Endothelial cell of umbilical vein (primary cell): ENCODE data around the gene OGDH. TPM values are rescaled to one million over a fixed set of nuclear protein-coding genes. Genes with fewer than 3 reads are reported as not detected.

Experiments
- BruUV-seq: library from RNA; stranded (reverse); fragments of 400-500 nt; replicated peaks from 2 replicates; lab custom pipeline; 2021; lab: Mats Ljungman, UMichigan
- CTCF ChIA-PET: fragments of 300-600, 350-600 bp; sonication (Branson Sonifier 250); formaldehyde crosslinking; loops from one replicate; lab custom pipeline; 2021; ENCODE audit warnings: antibody characterized with exemption, inconsistent platforms; lab: Charles Lee
- POLR2A ChIA-PET: fragments of 300-600, 350-600 bp; sonication (Branson Sonifier 250); formaldehyde crosslinking; loops from one replicate; lab custom pipeline; 2021; ENCODE audit warnings: antibody characterized with exemption, inconsistent platforms; lab: Charles Lee
- DNase-seq: peaks from one replicate; pipeline ENCODE4 v3.0.0-alpha.2; 2011; ENCODE audit warnings: low read depth, low spot score
- FAIRE-seq: peaks from 2 replicates; lab custom pipeline; 2011; peaks lifted over from hg19 to GRCh38; lab: Jason Lieb, UNC
- H2AFZ ChIP-seq: 2 replicates; pipeline ENCODE4 v1.6.0; 2012; ENCODE audit warnings: low read depth, low read length, control low read depth, inconsistent platforms
- H3K27ac ChIP-seq: 2 replicates; pipeline ENCODE4 v1.5.1; 2011; ENCODE audit warnings: low read depth, mild to moderate bottlenecking, control low read depth, low read length, moderate library complexity; ENCODE audit not compliant: insufficient read depth
- H3K27me3 ChIP-seq, 2 experiments: 2 replicates each; pipeline versions ENCODE4 v1.6.0 to v1.6.1; 2011; ENCODE audit warnings: low read length in 2 of 2, mixed read lengths in 1 of 2; ENCODE audit not compliant: control insufficient read depth in 2 of 2, insufficient read depth in 2 of 2
- H3K36me3 ChIP-seq, 2 experiments: 2 replicates in 1 of 2; 3 replicates in 1 of 2; pipeline ENCODE4 v1.5.1; 2011; ENCODE audit warnings: low read length in 2 of 2, mild to moderate bottlenecking in 1 of 2, moderate library complexity in 1 of 2; ENCODE audit not compliant: control insufficient read depth in 2 of 2, insufficient read depth in 2 of 2; ENCODE audit errors: extremely low read depth in 1 of 2
- H3K4me1 ChIP-seq: 3 replicates; pipeline ENCODE4 v1.5.1; 2011; ENCODE audit warnings: mild to moderate bottlenecking, low read length; ENCODE audit not compliant: control insufficient read depth, insufficient read depth; ENCODE audit errors: extremely low read depth
- H3K4me2 ChIP-seq: 2 replicates; pipeline ENCODE4 v1.6.1; 2011; ENCODE audit warnings: low read length, control low read depth, mixed read lengths; ENCODE audit not compliant: insufficient read depth
- H3K4me3 ChIP-seq, 3 experiments: fragments of 200-600 bp in 1 of 3; sonication (generic), shearing (Covaris generic) in 1 of 3; replicated peaks in 1 of 3; 2 replicates each; pipeline ENCODE4 v1.5.1; 2011 to 2016; ENCODE audit warnings: control low read depth in 3 of 3, low read length in 3 of 3, mild to moderate bottlenecking in 2 of 3, inconsistent platforms in 1 of 3, low read depth in 1 of 3, moderate library complexity in 1 of 3; ENCODE audit not compliant: insufficient read depth in 1 of 3
- H3K79me2 ChIP-seq: 2 replicates; pipeline ENCODE4 v1.6.0; 2012; ENCODE audit warnings: low read length, inconsistent platforms; ENCODE audit not compliant: control insufficient read depth, insufficient read depth
- H3K9ac ChIP-seq: replicated peaks from 2 replicates; pipeline ENCODE3; 2011; ENCODE audit warnings: low read length, control low read depth; ENCODE audit not compliant: insufficient read depth; ENCODE audit errors: extremely low read depth
- H3K9me1 ChIP-seq: replicated peaks from 3 replicates; pipeline ENCODE4 v1.6.0; 2011; ENCODE audit warnings: mild to moderate bottlenecking, low read length; ENCODE audit not compliant: control insufficient read depth, insufficient read depth; ENCODE audit errors: extremely low read depth
- H3K9me3 ChIP-seq: replicated peaks from 2 replicates; pipeline ENCODE4 v1.5.1; 2012; ENCODE audit warnings: low read length, inconsistent platforms; ENCODE audit not compliant: control insufficient read depth, insufficient read depth
- H4K20me1 ChIP-seq: replicated peaks from 2 replicates; pipeline ENCODE3; 2011; ENCODE audit warnings: mild to moderate bottlenecking, low read length; ENCODE audit not compliant: control insufficient read depth, insufficient read depth; ENCODE audit errors: extremely low read depth
- CTCF ChIP-seq, 2 donors: IDR thresholded peaks; 1 replicate in 1 of 2; 2 replicates in 1 of 2; pipeline ENCODE4 v1.5.1; 2011; ENCODE audit warnings: low read length in 2 of 2, mild to moderate bottlenecking in 2 of 2, moderate library complexity in 2 of 2, control low read depth in 1 of 2, inconsistent platforms in 1 of 2, low read depth in 1 of 2; ENCODE audit not compliant: insufficient read depth in 1 of 2; ENCODE audit errors: extremely low read depth in 1 of 2
- EZH2 ChIP-seq: IDR thresholded peaks from 2 replicates; pipeline ENCODE4 v1.6.1; 2012; ENCODE audit warnings: borderline replicate concordance, low read depth, mild to moderate bottlenecking, moderate library complexity, low read length, inconsistent platforms; ENCODE audit not compliant: severe bottlenecking
- FOS ChIP-seq: IDR thresholded peaks from 2 replicates; pipeline ENCODE4 v1.6.1; 2011; ENCODE audit warnings: mild to moderate bottlenecking, low read length, moderate library complexity, borderline replicate concordance; ENCODE audit not compliant: insufficient read depth
- GATA2 ChIP-seq: IDR thresholded peaks from 2 replicates; pipeline ENCODE4 v1.7.0; 2011; ENCODE audit warnings: low read depth, mild to moderate bottlenecking, moderate library complexity, mixed read lengths, low read length; ENCODE audit not compliant: insufficient read length, insufficient read depth
- JUN ChIP-seq: IDR thresholded peaks from 2 replicates; pipeline ENCODE4 v1.6.1; 2011; ENCODE audit warnings: borderline replicate concordance, low read depth; ENCODE audit not compliant: insufficient read length, insufficient read depth
- MAX ChIP-seq: IDR thresholded peaks from 2 replicates; pipeline ENCODE4 v1.6.1; 2011; ENCODE audit not compliant: insufficient read depth, insufficient read length
- MYC ChIP-seq: IDR thresholded peaks from one replicate; pipeline ENCODE4 v1.6.1; 2011; ENCODE audit warnings: mild to moderate bottlenecking, low read depth, low read length
- POLR2A ChIP-seq: IDR thresholded peaks from 2 replicates; pipeline ENCODE4 v1.6.1; 2012; ENCODE audit warnings: low read depth, mild to moderate bottlenecking, control low read depth, low read length
- POLR2AphosphoS5 ChIP-seq: IDR thresholded peaks from 2 replicates; pipeline ENCODE4 v1.6.1; 2012; ENCODE audit warnings: low read depth, mild to moderate bottlenecking, control low read depth, low read length, moderate library complexity; ENCODE audit not compliant: insufficient read depth
- dilution Hi-C: fragments of 300-500 bp; cut with MboI; formaldehyde crosslinking; loops from one replicate; pipeline ENCODE4 v1.15.0; 2019; ENCODE audit warnings: low sequenced_read_pairs; ENCODE audit not compliant: extremely low pct_ligation_motif_present
- intact Hi-C: fragments of 100-400 bp; cut with micrococcal nuclease; formaldehyde crosslinking; loops from one replicate; pipeline ENCODE4 v1.10.0; 2022
- polyA plus RNA-seq, 4 experiments: library from polyadenylated mRNA; depleted of rRNA in 3 of 4; stranded (reverse) in 3 of 4; unstranded in 1 of 4; fragments of >200 nt; gene quantifications; 2 replicates each; pipeline versions ENCODE4 v1.2.1 to v1.2.3, GENCODE V29; 2011 to 2012; ENCODE audit warnings: missing spikeins in 1 of 4
- total RNA-seq: library from RNA; stranded (reverse); gene quantifications from 2 replicates; pipeline ENCODE4 v1.2.3, GENCODE V29; 2021

OGDH gene
- total and polyA plus RNA-seq, 2 donors (not counting 3 experiments of a cell fraction or from before 2014, with no cell fraction given): 88.9 to 92.9 TPM

DNA sequence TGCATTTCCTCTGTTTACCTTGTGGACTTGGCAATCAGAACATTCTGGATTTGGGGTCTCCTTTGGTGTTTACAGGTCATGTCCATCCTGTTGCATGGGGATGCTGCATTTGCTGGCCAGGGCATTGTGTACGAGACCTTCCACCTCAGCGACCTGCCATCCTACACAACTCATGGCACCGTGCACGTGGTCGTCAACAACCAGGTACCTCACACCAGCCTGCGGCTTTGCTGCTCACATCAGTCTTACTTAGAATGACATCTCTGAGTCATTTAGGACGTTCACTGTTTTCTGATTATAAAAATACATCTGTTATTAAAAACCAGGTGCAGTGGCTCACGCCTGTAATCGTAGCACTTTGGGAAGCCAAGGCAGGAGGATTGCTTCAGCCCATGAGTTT lies 75.2 kb downstream of the OGDH start:
- Histone ChIP-seq H4K20me1 (no peaks in the 10 kb centered on the region), H3K4me2 (no peak overlapping the region), H3K27me3 (no peaks in the 10 kb centered on the region), H3K9me1 (no peaks in the 10 kb centered on the region), H3K27ac (no peak overlapping the region), H3K36me3 (peaks cover 0 to 13% of the 10 kb centered on the region in 2 experiments), H3K4me1 (no peaks in the 10 kb centered on the region), H3K9me3 (no peaks in the 10 kb centered on the region), H3K4me3 (no peak overlapping the region), H2AFZ (no peak overlapping the region), H3K9ac (no peak overlapping the region), H3K79me2 (no peaks in the 10 kb centered on the region)
- intact Hi-C loops (no loop called here), dilution Hi-C loops (no loop called here)
- TF ChIP-seq FOS: no peak
- TF ChIP-seq JUN: no peak
- no peak for TF ChIP-seq POLR2AphosphoS5
- TF ChIP-seq GATA2: no peak
- TF ChIP-seq POLR2A: no peak
- TF ChIP-seq MAX: no peak
- TF ChIP-seq EZH2: no peak
- no peak for TF ChIP-seq CTCF (IDR thresholded peaks at IDR 0.05; ENCODE audit: extremely low read depth in 1 of 2, insufficient read depth in 1 of 2, low read depth in 1 of 2, low read length in 2 of 2)
- TF ChIP-seq MYC: no peak
- DNase-seq (no peak), FAIRE-seq (no peak)
- POLR2A ChIA-PET: interaction anchor here (0.5 kb wide), 1 partner anchor 72 kb away, joined by 3 read pairs; no protein-coding TSS in a partner anchor
- CTCF ChIA-PET: no interaction called here
- no TSS peak for BruUV-seq
